GM21786 (cell line): Measurements from ENCODE around the gene SIK3.

ENCODE experiments used
- ATAC-seq: cut with Tn5 transposase; IDR thresholded peaks from one replicate; pipeline ENCODE4 v1.9.1; 2021; ENCODE audit not compliant: unreplicated experiment

SIK3 gene

DNA sequence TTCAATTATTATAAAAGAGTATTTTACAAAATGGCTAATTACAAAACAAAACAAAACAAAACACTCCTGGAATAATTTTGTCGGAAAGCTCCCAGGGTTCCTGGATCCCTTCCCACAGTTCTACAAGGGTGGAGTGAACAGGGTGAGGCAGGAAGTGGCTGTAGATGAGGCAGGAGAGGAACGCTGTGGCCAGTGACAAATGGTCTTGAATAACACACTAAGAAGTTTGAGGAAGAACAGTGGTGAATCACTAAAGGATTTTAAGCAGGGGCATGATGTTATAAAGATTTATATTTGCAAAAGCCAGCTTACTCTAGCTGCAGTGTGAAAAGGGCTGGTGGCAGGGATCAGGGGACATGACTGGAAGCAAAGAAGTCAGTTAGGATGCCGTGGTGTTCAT, 227.0 kb downstream of the SIK3 start:
- no peak for ATAC-seq

DNA sequence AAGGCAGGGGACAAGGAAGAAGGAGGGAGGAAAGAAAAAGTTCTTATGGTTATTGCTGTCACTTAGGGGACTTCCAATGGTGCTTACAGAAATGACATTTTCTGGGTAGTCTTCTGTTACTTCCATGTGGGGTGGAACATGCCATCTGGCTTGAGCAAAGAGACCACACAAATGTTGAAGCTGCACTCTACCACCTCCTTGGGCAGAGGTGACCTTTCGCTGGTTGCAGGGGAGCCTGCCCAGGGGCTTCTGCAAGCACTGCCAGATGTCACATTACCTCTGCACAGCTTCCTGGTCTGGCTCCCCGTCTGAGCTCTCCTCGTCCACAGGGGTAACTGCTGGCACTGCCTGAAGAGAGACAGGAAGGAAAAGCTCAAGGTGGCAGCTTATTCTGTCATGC, 228.2 kb downstream of the SIK3 start:
- no peak for ATAC-seq

DNA sequence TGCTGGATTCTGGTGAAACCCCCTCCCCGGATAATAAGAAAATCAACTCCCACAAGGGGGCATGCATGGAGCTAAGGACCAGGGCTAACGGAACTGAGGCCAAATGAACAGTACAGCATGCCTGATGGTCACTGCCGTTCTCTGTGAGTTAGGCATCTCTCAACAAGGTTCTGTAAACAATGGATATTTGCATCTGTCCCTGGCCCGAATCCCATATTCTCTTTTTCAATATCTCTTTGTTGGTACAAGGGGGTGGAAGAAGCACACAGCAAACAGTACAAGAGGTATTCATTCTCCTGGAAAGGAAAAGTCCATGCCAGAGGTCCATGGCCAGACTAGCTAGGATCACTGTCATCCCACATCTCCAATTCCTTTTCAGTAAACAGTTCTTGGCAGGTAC, 228.6 kb downstream of the SIK3 start:
- no peak for ATAC-seq

DNA sequence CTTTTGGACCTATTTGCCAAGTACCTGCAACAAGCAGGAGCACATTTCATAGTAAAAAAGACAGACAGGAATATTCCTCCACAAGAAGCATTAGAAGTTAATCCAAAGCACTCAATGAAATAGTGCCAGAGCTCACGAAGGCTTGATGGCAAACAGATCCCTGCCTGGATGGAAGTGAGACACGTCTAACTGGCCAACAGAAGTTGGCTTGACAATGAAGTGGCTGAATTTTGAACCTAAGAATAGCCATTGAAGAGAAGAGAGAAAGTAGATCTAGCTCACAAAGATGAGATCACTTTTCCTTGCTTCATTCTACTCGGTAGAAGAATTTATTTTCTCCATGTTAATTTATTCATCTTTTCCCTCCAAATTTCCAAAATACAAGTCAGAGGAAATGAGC, 230.2 kb downstream of the SIK3 start:
- ATAC-seq = no peak

DNA sequence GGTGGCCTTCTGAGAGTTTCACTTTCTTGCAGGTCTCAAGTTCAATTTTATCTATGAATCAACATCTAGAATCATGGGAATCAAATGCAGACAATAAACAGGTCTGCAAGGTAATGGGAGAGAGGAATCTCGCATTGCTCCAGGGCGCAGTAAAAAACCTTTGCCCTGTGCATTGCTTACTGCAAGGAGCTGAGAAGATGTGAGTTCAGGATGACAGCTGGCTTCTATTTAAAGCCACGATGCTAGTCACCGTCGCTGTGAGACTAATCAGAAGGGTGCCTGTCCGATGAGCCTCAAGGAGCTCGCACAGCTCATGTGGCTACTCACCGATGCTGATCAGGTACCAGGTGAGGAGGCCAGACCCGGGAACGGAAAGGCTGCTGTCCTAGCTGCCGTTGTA, 230.6 kb downstream of the SIK3 start:
- ATAC-seq = no peak

DNA sequence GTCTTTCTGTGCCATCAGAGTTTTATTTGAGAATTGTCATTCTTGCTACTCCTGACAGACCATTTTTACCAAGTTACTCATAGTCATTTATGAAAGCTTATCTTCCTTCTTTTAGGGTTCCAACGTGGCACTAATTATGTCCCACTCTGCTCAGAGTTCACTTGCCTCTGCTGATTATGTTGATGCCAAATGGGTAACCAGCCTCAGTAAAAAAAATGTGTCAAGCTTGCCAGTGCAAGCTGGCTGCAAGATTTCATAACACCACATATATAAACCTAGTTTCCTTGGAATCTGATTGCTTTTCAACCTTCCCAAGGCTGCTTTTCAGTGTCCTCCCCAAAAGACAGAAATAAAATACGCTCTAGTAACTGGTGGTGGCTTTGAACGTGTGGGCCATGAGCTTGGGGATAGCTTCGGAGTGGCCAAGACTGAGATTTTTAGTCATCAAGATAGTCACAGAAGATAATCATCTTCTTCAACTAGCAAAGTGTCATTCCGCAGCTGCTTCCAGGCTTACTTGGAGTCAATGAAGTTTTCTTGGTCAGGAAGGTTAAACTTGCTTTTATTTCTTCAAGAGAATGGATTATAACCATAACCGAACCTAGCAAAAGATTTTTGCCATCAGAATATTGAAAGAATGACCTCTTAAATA, 231.3 kb downstream of the SIK3 start:
- ATAC-seq = no peak

DNA sequence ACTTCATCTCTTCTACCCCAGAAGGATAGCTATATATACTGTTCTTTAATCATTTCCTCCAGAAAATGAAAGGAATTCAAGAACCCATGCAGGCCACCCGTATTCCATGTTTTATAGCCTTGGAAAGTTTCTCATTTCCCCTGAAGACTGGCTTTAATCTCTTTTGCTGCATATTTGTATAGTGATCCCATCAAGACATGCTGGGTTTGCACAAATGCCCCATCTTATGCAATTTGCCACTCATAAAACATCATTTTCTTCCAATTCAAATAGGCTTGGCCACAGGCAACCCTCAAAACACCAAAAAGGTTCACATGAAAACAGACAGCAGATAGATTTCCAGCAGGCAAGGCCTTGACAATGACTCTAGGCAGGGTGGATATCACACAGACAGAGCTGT, 232.5 kb downstream of the SIK3 start:
- no peak for ATAC-seq

DNA sequence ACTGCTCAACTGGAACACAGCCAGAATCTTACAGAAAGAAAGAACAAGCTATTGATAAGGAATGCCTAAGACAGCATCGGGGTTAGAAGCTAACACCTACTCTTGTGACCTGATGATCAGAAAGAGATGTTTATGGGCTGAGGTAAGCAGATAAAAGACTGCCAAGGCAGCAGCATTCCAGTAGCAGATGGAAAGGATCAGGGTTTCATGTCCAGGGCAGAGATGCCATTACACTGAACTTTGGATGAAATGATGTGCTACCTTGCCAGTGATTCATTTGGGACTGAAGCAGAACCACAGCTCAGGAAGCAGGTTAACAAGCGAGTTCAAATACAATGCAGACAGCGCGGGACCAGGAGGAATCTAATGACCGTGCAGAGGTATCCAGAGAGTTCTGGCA, 233.7 kb downstream of the SIK3 start:
- ATAC-seq = no peak

DNA sequence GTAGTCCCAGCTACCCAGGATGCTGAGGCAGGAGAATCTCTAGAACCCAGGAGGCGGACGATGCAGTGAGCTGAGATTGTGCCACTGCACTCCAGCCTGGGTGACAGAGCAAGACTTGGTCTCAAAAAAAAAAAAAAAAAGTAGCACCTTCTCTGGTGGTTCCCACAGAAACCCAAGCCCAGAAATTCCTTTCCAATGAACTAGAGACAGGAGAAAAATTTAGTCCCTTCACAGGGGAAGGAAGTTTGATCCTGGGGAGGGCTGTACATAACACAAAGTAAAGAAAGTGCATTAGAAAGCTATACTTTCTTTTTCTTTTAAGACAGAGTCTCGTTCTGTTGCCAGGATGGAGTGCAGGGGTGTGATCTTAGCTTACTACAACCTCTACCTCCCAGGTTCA, 235.3 kb downstream of the SIK3 start:
- ATAC-seq = no peak

DNA sequence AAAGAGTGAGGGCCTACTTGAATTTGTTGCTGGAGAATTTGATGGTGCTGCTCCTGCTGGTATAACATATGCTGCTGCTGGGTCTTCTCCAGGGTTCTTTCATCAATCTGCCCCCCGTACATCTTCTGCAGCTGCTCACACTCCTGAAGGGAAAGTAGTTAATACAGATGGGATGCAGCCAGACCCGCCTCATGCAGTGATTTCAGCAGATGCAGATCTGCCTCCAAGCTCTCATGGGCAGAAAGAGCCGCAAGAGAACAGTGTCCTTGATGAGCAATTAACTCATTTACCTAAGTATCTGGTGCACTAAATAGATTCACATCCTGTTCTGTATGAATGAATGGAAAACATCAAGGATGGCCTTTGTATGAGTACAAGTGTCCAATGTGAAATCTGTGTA, 236.0 kb downstream of the SIK3 start:
- ATAC-seq = no peak

DNA sequence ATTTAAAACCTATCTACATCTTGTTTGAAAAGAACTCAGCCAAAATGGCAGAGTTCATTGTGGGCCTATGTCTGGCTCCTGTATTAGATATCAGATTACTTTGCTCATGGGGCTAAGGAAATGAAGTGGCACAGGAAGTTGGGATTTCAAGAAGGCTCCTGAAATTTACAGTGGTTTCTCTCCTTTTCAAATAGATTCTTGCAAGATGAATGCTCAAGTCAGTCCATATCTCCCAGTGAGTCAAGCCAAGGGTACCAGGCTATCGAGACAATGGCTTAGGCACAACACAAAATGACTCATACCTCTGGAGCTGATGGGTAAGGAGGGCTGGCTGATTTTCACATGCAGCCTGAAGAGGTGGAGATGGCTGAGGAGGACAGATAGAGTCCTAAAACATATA, 236.7 kb downstream of the SIK3 start:
- no peak for ATAC-seq

DNA sequence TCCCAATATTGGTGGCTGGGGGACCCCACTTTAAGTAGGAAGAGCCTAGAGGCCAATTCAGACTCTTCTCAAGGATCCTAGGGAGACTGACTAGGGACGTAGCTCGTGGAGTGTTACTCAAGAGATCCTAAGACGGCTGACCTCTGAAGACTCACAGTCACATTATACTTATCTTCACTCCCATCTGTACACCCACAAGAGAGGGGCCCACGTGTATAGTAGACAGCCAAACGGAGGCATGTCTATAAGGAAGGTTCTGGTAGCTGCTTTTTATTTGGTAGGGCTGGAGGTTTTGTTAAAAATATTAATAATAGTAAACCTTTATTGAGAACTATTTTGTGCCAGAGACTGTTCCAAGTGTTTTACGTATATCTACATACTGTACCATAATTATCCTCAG, 237.9 kb downstream of the SIK3 start:
- no peak for ATAC-seq

DNA sequence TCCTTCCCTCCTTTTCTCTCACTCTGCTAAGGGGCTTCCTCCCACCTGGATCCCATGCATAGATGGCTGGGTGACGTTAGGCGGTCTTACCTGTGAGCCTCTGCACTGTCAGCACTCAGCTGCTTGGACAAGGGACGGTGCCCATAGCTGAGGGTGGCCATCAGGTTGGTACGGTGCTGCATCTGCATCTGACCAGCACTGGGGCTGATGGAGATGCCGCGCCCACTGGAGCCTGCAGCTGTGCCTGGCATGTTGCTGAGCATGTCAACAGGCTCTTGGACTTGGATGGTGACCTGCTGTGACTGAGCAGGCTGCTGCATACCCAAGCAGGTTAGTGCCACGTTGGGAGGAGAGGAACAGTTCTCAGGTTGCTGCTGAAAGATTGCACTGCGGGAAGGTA, 239.1 kb downstream of the SIK3 start:
- ATAC-seq = no peak

DNA sequence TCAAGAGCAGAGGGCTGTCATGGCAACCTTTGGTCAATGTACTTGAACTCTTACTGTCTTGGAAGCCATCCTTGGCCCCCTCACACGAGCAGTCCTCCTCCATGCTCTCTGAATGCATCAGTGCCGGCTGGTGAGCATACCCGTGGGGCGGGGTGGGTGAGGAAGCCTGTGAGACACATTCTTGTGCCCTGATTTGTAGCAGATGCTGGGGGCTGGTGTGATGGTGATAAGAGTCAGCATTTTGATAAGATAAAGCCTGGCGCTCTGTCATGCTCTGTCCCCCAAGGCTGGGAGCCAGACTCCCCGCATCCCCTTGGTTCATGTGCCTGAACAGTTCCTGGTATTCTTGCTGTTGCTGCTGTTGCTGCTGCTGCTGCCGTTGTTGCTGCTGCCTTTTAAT, 240.3 kb downstream of the SIK3 start:
- no peak for ATAC-seq

DNA sequence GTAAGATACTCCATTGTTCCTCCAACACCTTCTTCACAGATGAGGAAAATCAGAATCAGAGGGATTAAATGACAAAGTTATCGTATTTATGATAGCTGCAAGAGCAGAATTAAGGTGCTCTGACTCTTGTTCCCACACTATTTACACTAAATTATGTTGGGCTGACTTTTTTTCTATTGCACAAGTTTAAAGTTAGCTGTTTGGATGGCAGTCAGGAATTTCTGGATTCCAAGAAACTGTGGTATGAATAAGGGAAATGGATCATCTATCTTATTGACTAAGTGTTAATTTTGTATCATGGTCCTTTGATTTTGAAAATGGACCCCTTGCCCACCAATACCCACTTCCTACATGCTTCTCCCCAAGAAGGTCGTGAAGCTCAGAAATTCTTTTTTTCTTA, 240.9 kb downstream of the SIK3 start:
- no peak for ATAC-seq

DNA sequence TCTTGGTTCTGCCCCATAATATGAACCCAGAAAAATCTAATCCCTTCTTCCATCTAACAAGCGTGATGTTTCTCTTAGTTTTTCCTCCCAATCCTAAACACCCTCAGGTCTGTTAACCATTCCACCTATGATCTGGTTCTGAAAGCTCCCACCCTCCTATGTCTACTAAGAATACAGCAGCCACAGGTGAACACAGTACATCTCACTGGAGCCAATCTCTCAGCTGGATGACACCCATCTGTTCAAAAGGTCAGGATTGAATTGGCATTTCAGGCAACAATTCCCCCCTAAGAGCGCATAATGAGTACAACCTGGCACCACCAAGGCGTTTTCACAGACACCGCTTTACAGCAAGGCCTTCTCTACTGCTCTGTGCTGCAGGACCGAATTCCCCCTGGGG, 241.8 kb downstream of the SIK3 start:
- ATAC-seq = no peak

DNA sequence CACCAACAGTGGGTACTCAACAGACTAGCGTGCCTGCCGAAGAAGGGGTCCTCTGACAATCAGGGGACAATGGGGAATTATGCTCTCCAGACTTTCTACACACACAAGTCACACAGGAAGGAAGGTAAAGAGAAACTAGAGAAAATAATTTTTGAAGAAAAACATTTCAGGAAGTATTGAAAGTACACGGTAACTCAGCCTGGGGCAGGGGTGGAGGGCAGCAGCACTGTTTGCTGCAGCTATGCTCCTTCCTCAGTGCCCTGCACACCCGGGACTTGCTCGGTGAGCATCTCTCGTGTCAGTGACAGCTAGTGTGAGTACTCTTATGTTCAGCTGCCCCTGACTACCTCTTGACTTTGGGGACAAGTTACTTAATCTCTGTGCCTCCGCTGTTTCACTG, 242.8 kb downstream of the SIK3 start:
- ATAC-seq = no peak

DNA sequence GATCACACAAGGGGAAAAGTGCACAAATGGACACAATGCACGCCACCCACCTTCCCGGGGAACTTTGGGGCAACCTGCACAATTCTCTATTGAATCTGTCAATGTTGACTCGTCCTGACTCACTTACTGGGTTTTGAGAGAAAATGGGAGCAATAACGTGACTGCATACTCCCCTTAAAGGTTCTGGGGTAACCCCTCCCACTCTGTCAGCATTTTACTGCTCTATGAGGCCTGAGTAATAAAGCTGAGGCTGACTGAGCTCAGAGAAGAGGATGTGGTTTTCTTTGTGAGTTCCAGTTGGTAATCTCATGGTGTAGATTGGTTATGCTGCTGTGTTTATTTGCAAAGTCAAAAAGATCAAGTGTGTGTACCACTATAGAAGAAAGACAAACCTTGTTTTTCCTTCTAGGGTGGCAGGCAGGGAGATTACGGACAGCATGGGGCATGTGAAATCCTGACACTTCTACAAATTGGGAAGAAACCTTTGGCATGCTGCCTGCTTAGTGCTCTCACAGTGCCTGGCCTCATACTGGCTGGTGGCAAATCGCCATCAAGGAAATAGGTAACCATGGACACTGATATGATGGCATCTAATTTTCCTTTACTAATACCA, 244.7 kb downstream of the SIK3 start:
- peak; percentile 97 for ATAC-seq

DNA sequence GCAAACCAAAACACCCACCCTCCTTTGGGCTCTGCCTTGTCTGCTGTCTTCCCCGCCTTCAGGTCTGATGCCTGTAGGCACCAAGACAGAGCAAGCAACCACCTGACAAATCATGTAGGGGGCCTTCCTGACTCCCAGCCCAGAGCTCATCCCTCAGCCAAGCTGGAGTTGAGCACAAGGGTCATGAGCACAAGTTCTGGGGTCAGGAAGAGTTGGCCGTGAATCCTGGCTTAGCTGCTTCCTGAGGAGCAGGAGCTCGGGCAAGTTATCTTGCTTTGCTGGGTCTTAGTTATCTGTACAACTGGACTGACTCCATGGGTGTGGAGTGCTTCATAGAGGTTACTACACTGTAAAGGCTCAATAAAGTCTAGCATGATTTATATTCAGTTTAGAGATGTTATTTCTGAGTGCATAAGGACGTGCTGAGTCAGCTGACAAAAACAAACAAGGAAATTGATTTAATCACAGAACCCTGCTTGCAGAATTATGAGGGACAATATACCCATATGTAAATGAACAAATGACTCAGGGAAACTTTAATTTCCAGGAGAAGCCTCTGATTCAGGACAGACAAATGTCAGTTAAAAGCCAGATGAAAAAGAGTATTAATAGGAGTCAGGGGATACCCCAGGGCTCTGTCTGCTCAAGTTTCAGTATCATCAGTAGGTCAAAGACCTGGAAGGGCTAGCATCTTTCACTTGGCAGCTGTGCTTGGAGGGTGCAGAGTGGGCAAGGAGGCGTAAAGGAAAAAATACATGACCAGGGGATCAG, 245.8 kb downstream of the SIK3 start:
- ATAC-seq = peak; percentile 57

DNA sequence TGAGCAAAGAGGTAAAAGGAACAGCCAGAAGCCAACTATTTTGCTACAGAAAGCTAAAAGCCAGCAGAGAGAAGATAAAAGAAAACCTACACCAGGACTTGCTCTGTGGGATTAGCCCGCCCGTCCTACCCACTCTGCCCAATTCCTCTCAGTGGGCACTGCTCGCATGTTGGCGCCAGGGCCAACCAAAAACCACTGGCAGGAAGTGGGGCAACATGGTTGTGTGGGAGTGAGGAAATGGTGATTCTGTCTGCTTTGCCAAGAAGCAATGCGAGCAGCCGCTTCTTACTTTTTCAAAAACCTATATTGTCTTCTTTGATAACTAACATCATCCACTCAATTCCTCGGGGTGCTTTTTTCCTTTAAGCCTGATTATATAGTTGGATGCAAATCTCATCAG, 246.6 kb downstream of the SIK3 start:
- no peak for ATAC-seq

DNA sequence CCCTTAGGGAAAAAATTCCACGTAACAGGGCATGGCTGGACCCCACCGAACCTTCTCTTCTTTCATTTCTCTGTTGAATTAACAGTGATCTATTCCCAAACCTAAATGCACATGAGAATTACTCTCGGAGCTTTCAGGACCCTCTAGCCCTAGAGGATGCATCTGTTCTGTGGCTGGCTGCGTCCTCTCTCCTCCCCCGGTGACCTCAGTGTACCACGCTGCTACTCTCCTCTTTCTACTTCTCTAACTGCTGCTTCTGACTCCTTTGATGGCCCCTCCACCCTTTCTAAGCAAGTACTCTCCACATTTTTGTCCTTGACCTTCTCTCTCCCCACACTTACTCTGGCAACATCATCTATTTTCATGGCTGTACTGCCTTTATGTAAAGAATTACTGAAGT, 248.7 kb downstream of the SIK3 start:
- no peak for ATAC-seq

DNA sequence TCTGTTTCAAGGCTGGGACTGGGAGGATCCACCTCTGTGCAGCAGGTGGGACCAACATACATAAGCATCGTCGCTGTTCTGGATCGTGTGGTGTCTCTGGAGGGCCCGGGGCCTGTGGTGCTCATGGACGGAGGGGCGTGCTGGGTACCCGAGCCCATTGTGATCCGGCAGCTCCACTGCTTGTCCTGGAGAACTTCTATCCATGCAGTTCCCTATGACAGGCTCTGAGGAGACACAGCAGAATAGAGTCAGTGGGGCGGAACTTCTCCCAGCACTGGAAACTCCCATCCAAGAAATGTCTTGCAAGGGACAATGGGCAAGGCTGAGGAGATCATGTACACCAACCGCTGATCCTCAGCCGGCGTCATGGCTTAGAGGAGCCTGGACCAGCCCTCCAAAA, 249.2 kb downstream of the SIK3 start:
- ATAC-seq = no peak

DNA sequence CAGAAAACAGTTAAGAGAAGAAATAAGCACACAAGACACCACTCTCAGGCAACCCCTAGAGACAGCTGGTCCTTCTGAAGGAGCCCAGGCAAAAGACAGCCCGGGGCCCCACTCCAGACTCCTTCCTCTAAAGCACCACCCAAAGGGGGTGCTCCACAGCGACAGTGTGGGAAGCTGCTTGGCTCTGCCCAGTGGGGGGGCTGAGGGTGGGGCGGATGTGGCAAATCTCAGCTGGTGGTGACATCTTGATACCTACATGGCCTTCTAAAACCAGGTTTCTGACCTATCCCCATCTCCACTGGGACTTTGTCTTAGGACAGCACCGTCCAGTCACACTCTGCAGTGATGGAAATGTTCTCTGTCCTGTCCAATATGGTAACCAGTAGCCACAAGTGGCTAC, 250.6 kb downstream of the SIK3 start:
- no peak for ATAC-seq
